Keratinocyte (primary cell): ENCODE data around the gene IL1RL1. TPM values are rescaled to one million over a fixed set of nuclear protein-coding genes. Genes with fewer than 3 reads are reported as not detected.

Source experiments
- DNase-seq: peaks from one replicate; pipeline ENCODE4 v3.0.0-alpha.2; 2011; ENCODE audit warnings: low read depth, missing footprints, low spot score
- FAIRE-seq: peaks from 2 replicates; lab custom pipeline; 2011; peaks lifted over from hg19 to GRCh38; lab: Jason Lieb, UNC
- H2AFZ ChIP-seq: 2 replicates; pipeline ENCODE4 v1.6.0; 2012; ENCODE audit warnings: low read length, control low read depth, inconsistent platforms; ENCODE audit not compliant: control insufficient read depth
- H3K27ac ChIP-seq: 2 replicates; pipeline ENCODE4 v1.5.1; 2011; ENCODE audit warnings: low read length; ENCODE audit not compliant: control insufficient read depth, insufficient read depth
- H3K27me3 ChIP-seq: 3 replicates; pipeline ENCODE4 v1.6.0; 2011; ENCODE audit warnings: low read length; ENCODE audit not compliant: control insufficient read depth, insufficient read depth; ENCODE audit errors: extremely low read depth
- H3K36me3 ChIP-seq, 2 experiments: 2 replicates in 1 of 2; 3 replicates in 1 of 2; pipeline ENCODE4 v1.5.1; 2011; ENCODE audit warnings: low read length in 2 of 2, mild to moderate bottlenecking in 1 of 2; ENCODE audit not compliant: control insufficient read depth in 2 of 2, insufficient read depth in 2 of 2; ENCODE audit errors: extremely low read depth in 1 of 2
- H3K4me1 ChIP-seq: 3 replicates; pipeline ENCODE4 v1.5.1; 2011; ENCODE audit warnings: low read length; ENCODE audit not compliant: control insufficient read depth, insufficient read depth; ENCODE audit errors: extremely low read depth
- H3K4me2 ChIP-seq: 3 replicates; pipeline ENCODE4 v1.6.0; 2011; ENCODE audit warnings: low read depth, low read length; ENCODE audit not compliant: control insufficient read depth, insufficient read depth; ENCODE audit errors: extremely low read depth
- H3K4me3 ChIP-seq, 3 experiments: fragments of 200-600 bp in 1 of 3; sonication (generic) in 1 of 3; 2 replicates in 2 of 3; 3 replicates in 1 of 3; pipeline ENCODE4 v1.5.1; 2011 to 2016; ENCODE audit warnings: low read length in 3 of 3, mild to moderate bottlenecking in 3 of 3, control low read depth in 2 of 3, inconsistent platforms in 1 of 3, low read depth in 1 of 3, mixed read lengths in 1 of 3, mixed run types in 1 of 3, moderate library complexity in 1 of 3; ENCODE audit not compliant: control insufficient read depth in 2 of 3, insufficient read depth in 2 of 3; ENCODE audit errors: extremely low read depth in 1 of 3
- H3K79me2 ChIP-seq: 2 replicates; pipeline ENCODE4 v1.6.0; 2012; ENCODE audit warnings: low read length; ENCODE audit not compliant: control insufficient read depth, insufficient read depth
- H3K9ac ChIP-seq: 3 replicates; pipeline ENCODE4 v1.6.0; 2011; ENCODE audit warnings: low read length; ENCODE audit not compliant: control insufficient read depth, insufficient read depth; ENCODE audit errors: extremely low read depth
- H3K9me1 ChIP-seq: 3 replicates; pipeline ENCODE4 v1.6.0; 2011; ENCODE audit warnings: low read length; ENCODE audit not compliant: control insufficient read depth, insufficient read depth; ENCODE audit errors: extremely low read depth
- H3K9me3 ChIP-seq: 2 replicates; pipeline ENCODE4 v1.5.1; 2012; ENCODE audit warnings: low read depth, low read length; ENCODE audit not compliant: control insufficient read depth
- H4K20me1 ChIP-seq: 3 replicates; pipeline ENCODE4 v1.6.0; 2011; ENCODE audit warnings: low read length; ENCODE audit not compliant: control insufficient read depth, insufficient read depth; ENCODE audit errors: extremely low read depth
- EZH2 ChIP-seq: IDR thresholded peaks from one replicate; pipeline ENCODE4 v1.6.1; 2012; ENCODE audit warnings: inconsistent platforms, mild to moderate bottlenecking, low read length, moderate library complexity
- dilution Hi-C: fragments of 300-500 bp; cut with MboI; formaldehyde crosslinking; loops from one replicate; pipeline ENCODE4 v1.7.0; 2020; ENCODE audit warnings: low sequenced_read_pairs; ENCODE audit not compliant: extremely low pct_ligation_motif_present
- polyA plus RNA-seq, 5 experiments: library from polyadenylated mRNA; depleted of rRNA in 3 of 5; stranded (reverse) in 3 of 5; stranded (forward) in 1 of 5; unstranded in 1 of 5; fragments of >200 nt; gene quantifications; 1 replicate in 1 of 5; 2 replicates in 3 of 5; 3 replicates in 1 of 5; pipeline versions ENCODE4 v1.2.1 to v1.2.3, GENCODE V29; 2011 to 2012; ENCODE audit warnings: missing spikeins in 2 of 5, low read depth in 1 of 5, low replicate concordance in 1 of 5
- TF ChIP-seq, protein P1 (sequence below), 3 experiments: IDR thresholded peaks in 1 of 3; conservative IDR thresholded peaks in 1 of 3; optimal IDR thresholded peaks in 1 of 3; 2 replicates in 2 of 3; 3 replicates in 1 of 3; pipeline versions ENCODE3 to v1.5.1; 2011; ENCODE audit warnings: low read length in 3 of 3, mild to moderate bottlenecking in 3 of 3, moderate library complexity in 2 of 3, control low read depth in 1 of 3, inconsistent platforms in 1 of 3; ENCODE audit not compliant: insufficient read depth in 2 of 3; ENCODE audit errors: extremely low read depth in 1 of 3

IL1RL1 gene
- polyA plus RNA-seq, 1 donor (not counting 4 experiments of a cell fraction or from before 2014, with no cell fraction given), result 0.93 TPM

DNA sequence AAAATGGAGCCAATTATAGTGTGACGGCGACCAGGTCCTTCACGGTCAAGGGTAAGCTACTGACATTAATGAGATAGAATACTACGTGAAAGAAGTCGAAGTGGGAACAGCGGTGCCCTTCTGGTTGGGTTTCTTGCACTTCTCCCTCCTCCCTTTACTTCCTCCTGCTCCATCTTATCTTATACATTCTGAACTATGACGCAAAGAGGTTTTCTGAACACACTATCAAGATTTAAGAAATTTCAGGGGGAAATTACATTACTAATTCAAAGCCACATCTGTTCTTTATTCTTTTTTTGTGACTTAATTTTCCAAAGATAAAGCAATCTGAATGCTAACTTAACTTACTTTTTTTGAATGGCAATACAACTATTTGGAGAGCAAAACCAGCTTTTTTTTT, 29.4 kb downstream of the IL1RL1 start:
- Histone ChIP-seq H3K4me3 (no peak overlapping the region), H3K9me3 (no peaks in the 10 kb centered on the region), H3K4me1 (peaks cover 21% of the 10 kb centered on the region), H3K27ac (no peak overlapping the region), H2AFZ (no peak overlapping the region), H3K9me1 (no peaks in the 10 kb centered on the region), H3K36me3 (no peaks in the 10 kb centered on the region), H3K27me3 (no peaks in the 10 kb centered on the region), H4K20me1 (no peaks in the 10 kb centered on the region), H3K4me2 (no peak overlapping the region), H3K9ac (no peak overlapping the region), H3K79me2 (no peaks in the 10 kb centered on the region)
- TF ChIP-seq, protein P1, sequence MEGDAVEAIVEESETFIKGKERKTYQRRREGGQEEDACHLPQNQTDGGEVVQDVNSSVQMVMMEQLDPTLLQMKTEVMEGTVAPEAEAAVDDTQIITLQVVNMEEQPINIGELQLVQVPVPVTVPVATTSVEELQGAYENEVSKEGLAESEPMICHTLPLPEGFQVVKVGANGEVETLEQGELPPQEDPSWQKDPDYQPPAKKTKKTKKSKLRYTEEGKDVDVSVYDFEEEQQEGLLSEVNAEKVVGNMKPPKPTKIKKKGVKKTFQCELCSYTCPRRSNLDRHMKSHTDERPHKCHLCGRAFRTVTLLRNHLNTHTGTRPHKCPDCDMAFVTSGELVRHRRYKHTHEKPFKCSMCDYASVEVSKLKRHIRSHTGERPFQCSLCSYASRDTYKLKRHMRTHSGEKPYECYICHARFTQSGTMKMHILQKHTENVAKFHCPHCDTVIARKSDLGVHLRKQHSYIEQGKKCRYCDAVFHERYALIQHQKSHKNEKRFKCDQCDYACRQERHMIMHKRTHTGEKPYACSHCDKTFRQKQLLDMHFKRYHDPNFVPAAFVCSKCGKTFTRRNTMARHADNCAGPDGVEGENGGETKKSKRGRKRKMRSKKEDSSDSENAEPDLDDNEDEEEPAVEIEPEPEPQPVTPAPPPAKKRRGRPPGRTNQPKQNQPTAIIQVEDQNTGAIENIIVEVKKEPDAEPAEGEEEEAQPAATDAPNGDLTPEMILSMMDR (optimal IDR thresholded peaks at IDR 0.05 in 1 of 3, IDR thresholded peaks at IDR 0.05 in 1 of 3, conservative IDR thresholded peaks at IDR 0.05 in 1 of 3; ENCODE audit: extremely low read depth in 1 of 3, insufficient read depth in 2 of 3, low read length in 3 of 3), result no peak
- TF ChIP-seq EZH2, result no peak
- DNase-seq, result no peak
- dilution Hi-C loops, result no loop called here
- no peak for FAIRE-seq

DNA sequence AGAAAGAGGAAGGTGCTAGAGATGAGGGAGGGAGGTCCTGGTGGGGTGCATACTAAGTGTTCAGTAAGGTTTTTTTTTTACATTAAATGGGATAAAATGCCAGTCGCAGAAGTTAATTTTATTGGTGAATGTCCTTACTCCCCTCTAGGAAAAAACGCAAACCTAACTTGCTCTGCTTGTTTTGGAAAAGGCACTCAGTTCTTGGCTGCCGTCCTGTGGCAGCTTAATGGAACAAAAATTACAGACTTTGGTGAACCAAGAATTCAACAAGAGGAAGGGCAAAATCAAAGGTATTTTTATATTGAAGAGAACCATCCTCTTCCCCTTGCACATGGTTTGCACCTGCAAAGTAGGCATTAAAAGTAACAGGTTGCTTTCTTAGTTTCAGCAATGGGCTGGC, 31.5 kb downstream of the IL1RL1 start:
- FAIRE-seq (no peak), DNase-seq (no peak)
- no peaks in the 10 kb centered on the region for H3K9me1 ChIP-seq
- H3K9ac ChIP-seq, result no peak overlapping the region
- no peak for TF ChIP-seq EZH2
- TF ChIP-seq, protein P1 (optimal IDR thresholded peaks at IDR 0.05 in 1 of 3, IDR thresholded peaks at IDR 0.05 in 1 of 3, conservative IDR thresholded peaks at IDR 0.05 in 1 of 3; ENCODE audit: extremely low read depth in 1 of 3, insufficient read depth in 2 of 3, low read length in 3 of 3), result peak; percentile 27 to 53 (median 33)
- H4K20me1 ChIP-seq, result no peaks in the 10 kb centered on the region
- H3K27me3 ChIP-seq, result no peaks in the 10 kb centered on the region
- no peaks in the 10 kb centered on the region for H3K9me3 ChIP-seq
- H2AFZ ChIP-seq, result no peak overlapping the region
- H3K79me2 ChIP-seq, result no peaks in the 10 kb centered on the region
- peaks cover 2% of the 10 kb centered on the region for H3K4me1 ChIP-seq
- dilution Hi-C loops, result no loop called here
- H3K4me3 ChIP-seq, result no peak overlapping the region
- H3K27ac ChIP-seq, result no peak overlapping the region
- H3K36me3 ChIP-seq, result no peaks in the 10 kb centered on the region
- no peak overlapping the region for H3K4me2 ChIP-seq
